ENCODE measurements around the gene SPEG. TPM values are rescaled to one million over a fixed set of nuclear protein-coding genes. Genes with fewer than 3 reads are reported as not detected.

SPEG gene
- total RNA-seq, 1 experiment from 2014 or later: 30.7 TPM

DNA sequence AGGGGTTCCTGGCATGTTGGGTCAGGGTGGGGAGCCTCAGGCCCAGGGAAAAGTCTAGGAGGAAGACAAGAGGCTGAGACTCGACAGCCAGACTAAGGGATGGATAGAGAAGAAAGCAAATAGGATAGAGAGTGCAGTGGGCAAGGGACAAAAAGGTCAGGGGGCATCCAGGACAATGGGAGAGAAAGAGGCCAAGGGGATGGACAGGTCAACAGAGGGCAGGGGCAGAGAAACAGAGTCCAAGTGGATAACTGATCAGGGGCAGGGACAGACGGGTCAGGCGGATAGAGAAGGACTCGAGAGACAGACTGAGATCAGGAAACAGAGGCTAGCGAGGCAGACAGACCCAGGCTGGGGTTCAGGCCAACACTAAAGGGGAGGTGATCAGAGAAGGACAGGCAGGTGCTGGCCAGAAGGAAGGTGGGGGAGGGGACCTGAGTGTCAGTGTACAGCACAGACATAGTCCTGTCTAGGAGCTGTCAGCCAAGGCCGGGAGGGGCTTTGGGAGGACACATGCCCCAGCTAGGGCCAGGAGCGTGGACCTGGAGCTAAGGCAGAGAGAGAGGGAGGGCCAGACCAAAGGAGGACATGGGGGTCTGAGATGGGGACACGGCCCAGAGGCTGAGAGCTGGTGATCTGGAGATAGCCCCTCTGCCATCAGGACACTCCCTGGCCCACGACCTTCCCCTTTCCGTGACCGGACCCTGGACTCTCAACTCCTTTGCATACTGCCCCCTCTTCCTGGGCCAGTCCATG, 91.9 kb downstream of the SPEG start:
- POLR2A ChIA-PET (ENCODE audit: unreplicated experiment): no interaction called here
- intact Hi-C loops (cut with micrococcal nuclease): no loop called here

DNA sequence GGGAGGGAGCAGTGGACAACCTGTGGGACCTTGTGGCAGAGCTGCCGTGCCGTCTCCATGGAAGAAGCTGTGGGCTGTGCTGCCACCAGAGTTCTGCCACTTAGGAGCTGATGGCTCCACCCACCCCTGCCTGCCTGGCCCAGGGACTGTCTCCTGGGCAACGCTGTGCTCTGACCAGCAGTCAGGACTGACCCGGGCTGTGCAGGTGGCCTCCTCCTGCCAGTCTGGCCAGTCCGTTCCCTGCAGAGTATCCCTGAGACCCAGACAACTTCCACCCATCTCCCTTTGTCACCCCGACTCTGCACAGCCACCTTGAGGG, 92.4 kb downstream of the SPEG start:
- BruUV-seq (replicated peaks): no TSS peak

More for the DNA sequence above, 91.9 kb downstream of the SPEG start:
- DNase-seq (no peak), ATAC-seq (no peak)
- H3K9me2 ChIP-seq (replicated peaks; ENCODE audit: low read length): no peaks in the 10 kb centered on the region
- H3K4me1 ChIP-seq (ENCODE audit: insufficient read depth, low read length): peaks cover 6% of the 10 kb centered on the region
- no peak overlapping the region for H3K9ac ChIP-seq (ENCODE audit: low read length)
- no peak overlapping the region for H3K4me3 ChIP-seq (ENCODE audit: low read length)
- no peaks in the 10 kb centered on the region for H3K36me3 ChIP-seq (ENCODE audit: low read depth, low read length)
- H3K27me3 ChIP-seq (ENCODE audit: low read length): peaks cover 10% of the 10 kb centered on the region
- H3K79me2 ChIP-seq (ENCODE audit: low read length): no peaks in the 10 kb centered on the region
- no peaks in the 10 kb centered on the region for H4K20me1 ChIP-seq (ENCODE audit: low read length)
- H3K9me3 ChIP-seq (ENCODE audit: low read length): no peaks in the 10 kb centered on the region
- no TSS peak for BruUV-seq (replicated peaks)
- CTCF ChIA-PET: no interaction called here
- no peak overlapping the region for H2AFZ ChIP-seq (ENCODE audit: low read length)
- no peaks in the 10 kb centered on the region for H3F3A ChIP-seq (ENCODE audit: low read length, unreplicated experiment)
- TF ChIP-seq, protein P1, sequence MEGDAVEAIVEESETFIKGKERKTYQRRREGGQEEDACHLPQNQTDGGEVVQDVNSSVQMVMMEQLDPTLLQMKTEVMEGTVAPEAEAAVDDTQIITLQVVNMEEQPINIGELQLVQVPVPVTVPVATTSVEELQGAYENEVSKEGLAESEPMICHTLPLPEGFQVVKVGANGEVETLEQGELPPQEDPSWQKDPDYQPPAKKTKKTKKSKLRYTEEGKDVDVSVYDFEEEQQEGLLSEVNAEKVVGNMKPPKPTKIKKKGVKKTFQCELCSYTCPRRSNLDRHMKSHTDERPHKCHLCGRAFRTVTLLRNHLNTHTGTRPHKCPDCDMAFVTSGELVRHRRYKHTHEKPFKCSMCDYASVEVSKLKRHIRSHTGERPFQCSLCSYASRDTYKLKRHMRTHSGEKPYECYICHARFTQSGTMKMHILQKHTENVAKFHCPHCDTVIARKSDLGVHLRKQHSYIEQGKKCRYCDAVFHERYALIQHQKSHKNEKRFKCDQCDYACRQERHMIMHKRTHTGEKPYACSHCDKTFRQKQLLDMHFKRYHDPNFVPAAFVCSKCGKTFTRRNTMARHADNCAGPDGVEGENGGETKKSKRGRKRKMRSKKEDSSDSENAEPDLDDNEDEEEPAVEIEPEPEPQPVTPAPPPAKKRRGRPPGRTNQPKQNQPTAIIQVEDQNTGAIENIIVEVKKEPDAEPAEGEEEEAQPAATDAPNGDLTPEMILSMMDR (conservative IDR thresholded peaks at IDR 0.05; ENCODE audit: low read depth, low read length): no peak
- no peak overlapping the region for H3K4me2 ChIP-seq (ENCODE audit: low read length)
- no peak overlapping the region for H3K27ac ChIP-seq (ENCODE audit: low read length)

DNA sequence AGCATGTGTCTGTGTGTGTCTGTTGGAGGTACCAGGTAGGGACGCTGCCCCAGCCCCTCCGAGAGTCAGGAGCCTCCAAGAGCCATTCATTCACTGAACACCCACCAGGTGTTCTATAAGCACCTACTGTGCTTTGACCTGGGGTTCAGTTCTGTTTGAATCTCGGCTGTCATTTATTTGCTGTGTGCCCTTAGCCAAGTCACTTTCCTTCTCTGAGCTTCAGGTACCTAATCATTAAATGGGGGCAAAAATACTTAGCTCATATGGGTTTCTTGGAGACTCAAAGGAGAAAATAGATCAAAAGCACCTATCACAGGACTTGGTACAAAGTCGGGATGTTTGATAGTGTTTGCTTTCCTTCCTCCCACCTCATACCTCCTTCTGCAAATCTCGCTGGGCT, 92.8 kb downstream of the SPEG start:
- H4K20me1 ChIP-seq (ENCODE audit: low read length): no peaks in the 10 kb centered on the region
- ATAC-seq (no peak), DNase-seq (no peak)
- H3K27ac ChIP-seq (ENCODE audit: low read length): no peak overlapping the region
- no peaks in the 10 kb centered on the region for H3K9me2 ChIP-seq (replicated peaks; ENCODE audit: low read length)
- no peaks in the 10 kb centered on the region for H3K4me1 ChIP-seq (ENCODE audit: insufficient read depth, low read length)
- BruUV-seq (replicated peaks): no TSS peak
- no peak overlapping the region for H3K9ac ChIP-seq (ENCODE audit: low read length)
- ChIA-PET POLR2A (ENCODE audit: unreplicated experiment) (no interaction called here), CTCF (interaction anchor here (0.6 to 1.5 kb wide), 3 partner anchors 16 to 32 kb away, joined by 3 to 7 read pairs (median 4); no protein-coding TSS in a partner anchor)
- H3K4me2 ChIP-seq (ENCODE audit: low read length): no peak overlapping the region
- intact Hi-C loops (cut with micrococcal nuclease): no loop called here
- H3F3A ChIP-seq (ENCODE audit: low read length, unreplicated experiment): no peaks in the 10 kb centered on the region
- no peak for TF ChIP-seq EZH2 (IDR thresholded peaks at IDR 0.05; ENCODE audit: low read length, unreplicated experiment)
- TF ChIP-seq EZH2phosphoT487 (IDR thresholded peaks at IDR 0.05; ENCODE audit: borderline replicate concordance, low read length): no peak
- TF ChIP-seq, protein P1 (conservative IDR thresholded peaks at IDR 0.05; ENCODE audit: low read depth, low read length): no peak
- H3K4me3 ChIP-seq (ENCODE audit: low read length): no peak overlapping the region
- H3K36me3 ChIP-seq (ENCODE audit: low read depth, low read length): no peaks in the 10 kb centered on the region
- peaks cover 10% of the 10 kb centered on the region for H3K27me3 ChIP-seq (ENCODE audit: low read length)
- H3K79me2 ChIP-seq (ENCODE audit: low read length): no peaks in the 10 kb centered on the region
- no peaks in the 10 kb centered on the region for H3K9me3 ChIP-seq (ENCODE audit: low read length)
- H2AFZ ChIP-seq (ENCODE audit: low read length): no peak overlapping the region

More for the DNA sequence above, 92.4 kb downstream of the SPEG start:
- peak; percentile 59 for ATAC-seq
- no peaks in the 10 kb centered on the region for H3K9me3 ChIP-seq (ENCODE audit: low read length)
- no peak overlapping the region for H3K4me2 ChIP-seq (ENCODE audit: low read length)
- peaks cover 10% of the 10 kb centered on the region for H3K27me3 ChIP-seq (ENCODE audit: low read length)
- H3K9me2 ChIP-seq (replicated peaks; ENCODE audit: low read length): no peaks in the 10 kb centered on the region
- H3K4me3 ChIP-seq (ENCODE audit: low read length): no peak overlapping the region
- H3K36me3 ChIP-seq (ENCODE audit: low read depth, low read length): no peaks in the 10 kb centered on the region
- CTCF ChIA-PET: interaction anchor here (1.1 to 1.5 kb wide), 2 partner anchors 19 to 32 kb away, joined by 3 to 7 read pairs; no protein-coding TSS in a partner anchor
- intact Hi-C loops (cut with micrococcal nuclease): no loop called here
- no peak for DNase-seq
- H4K20me1 ChIP-seq (ENCODE audit: low read length): no peaks in the 10 kb centered on the region
- POLR2A ChIA-PET (ENCODE audit: unreplicated experiment): no interaction called here
- no peaks in the 10 kb centered on the region for H3K79me2 ChIP-seq (ENCODE audit: low read length)
- no peak overlapping the region for H2AFZ ChIP-seq (ENCODE audit: low read length)
- no peak overlapping the region for H3K27ac ChIP-seq (ENCODE audit: low read length)
- H3F3A ChIP-seq (ENCODE audit: low read length, unreplicated experiment): no peaks in the 10 kb centered on the region
- H3K4me1 ChIP-seq (ENCODE audit: insufficient read depth, low read length): peaks cover under 1% of the 10 kb centered on the region
- TF ChIP-seq, protein P1 (conservative IDR thresholded peaks at IDR 0.05; ENCODE audit: low read depth, low read length): no peak
- no peak for TF ChIP-seq EZH2 (IDR thresholded peaks at IDR 0.05; ENCODE audit: low read length, unreplicated experiment)
- no peak for TF ChIP-seq EZH2phosphoT487 (IDR thresholded peaks at IDR 0.05; ENCODE audit: borderline replicate concordance, low read length)
- H3K9ac ChIP-seq (ENCODE audit: low read length): no peak overlapping the region

Data from PC-3 (cell line).